NCI-H524 (cell line): Measurements from ENCODE around the gene RPRML.
"Not testable (repeated sequence)": the region's sequence is repeated elsewhere in the genome, so short reads cannot be mapped to it uniquely, and the experiment has no call there.

Experiments used
- DNase-seq, 2 experiments: peaks; one replicate each; lab custom pipeline; 2025; lab: John Stamatoyannopoulos, UW

Gene RPRML

DNA sequence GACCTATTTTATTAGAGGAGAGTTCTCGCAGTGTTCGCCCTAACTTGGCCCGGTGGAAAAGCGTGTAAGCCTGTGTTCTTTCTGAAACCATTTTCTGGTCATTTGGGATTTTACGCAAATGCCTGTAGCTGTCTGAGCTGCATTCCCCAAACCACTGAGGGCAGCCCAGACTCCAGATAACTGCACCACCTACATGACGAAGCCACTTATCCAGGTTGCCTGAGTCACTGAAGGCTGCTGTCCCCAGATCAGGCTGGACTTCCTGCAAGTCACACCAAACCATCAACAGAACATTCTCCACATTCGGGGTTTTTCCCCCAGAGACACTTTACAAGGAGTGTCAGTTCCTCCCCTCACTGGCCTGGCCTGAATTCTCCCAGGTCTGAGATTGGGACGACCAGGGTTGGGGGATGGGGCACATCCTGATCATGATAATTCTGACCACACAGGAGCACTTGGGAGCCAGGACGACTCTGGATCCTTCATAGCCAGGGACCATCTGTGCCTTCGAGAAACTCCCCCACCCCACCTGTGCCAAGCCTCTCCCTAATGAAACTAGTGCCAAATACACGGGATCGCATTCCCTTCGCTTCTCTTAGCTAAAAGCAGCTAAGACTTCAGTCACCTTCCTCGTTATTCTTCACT lies 2.3 kb downstream of the RPRML start:
- peak; percentile 82 to 86 for DNase-seq

DNA sequence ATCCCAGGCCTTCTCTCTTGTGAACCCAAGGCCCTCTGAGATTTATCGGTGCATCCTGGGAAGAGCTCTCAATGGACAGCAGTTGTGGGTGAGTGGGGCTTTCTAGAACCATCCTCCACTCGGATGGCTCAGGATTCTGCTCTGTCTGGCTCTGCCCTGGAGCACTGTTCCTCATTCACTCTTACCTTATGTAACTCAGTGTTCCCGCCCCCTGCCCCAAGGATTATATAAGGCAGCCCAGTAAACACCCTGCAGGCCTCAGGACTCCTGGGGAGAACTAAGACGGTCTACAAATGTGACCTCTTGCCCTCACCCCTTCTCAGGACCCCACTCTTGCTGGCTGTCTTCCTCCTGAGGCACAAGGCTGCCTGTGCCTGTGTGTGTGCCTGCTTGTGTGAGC lies 3.8 kb downstream of the RPRML start:
- no peak for DNase-seq

DNA sequence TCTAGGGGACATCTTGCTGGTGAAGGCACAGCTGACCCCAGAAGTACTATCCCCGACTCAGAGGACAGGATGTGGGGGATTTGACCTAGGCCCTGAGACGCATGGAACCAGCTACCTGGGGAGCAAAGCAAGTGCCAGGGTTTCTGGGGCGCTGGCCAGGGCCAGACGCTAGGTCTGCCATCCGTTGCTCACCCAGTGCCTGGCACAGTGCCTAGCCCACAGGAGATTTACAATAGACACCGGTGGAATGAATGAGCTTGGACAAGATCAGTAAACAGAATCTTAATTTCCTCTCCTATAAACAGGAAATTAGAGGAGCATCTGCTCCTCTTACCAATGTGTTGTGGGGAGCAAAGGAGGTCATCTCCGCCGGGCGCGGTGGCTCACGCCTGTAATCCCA lies 5.0 kb downstream of the RPRML start:
- no peak for DNase-seq

DNA sequence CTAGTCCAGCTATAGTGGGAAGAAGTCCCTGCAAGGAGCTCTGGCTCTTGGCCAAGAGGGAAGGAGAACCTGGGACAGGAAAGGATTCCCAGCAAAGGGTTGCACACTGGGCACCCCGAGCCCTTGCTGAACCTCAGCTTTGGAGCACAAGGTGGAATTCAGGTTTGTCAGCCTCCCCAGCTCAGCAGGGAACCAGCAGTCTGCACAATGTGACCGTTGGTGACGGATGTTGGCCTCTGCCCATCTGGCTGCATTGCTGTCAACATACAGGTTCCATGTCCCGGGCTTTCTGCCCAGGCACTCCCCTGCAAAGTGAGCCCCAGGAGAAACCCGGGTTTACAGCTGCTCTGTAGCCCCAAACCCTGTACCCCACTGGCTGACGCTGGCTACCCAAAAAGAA lies 6.7 kb downstream of the RPRML start:
- DNase-seq, result peak in 1 of 2 experiments; percentile 35

DNA sequence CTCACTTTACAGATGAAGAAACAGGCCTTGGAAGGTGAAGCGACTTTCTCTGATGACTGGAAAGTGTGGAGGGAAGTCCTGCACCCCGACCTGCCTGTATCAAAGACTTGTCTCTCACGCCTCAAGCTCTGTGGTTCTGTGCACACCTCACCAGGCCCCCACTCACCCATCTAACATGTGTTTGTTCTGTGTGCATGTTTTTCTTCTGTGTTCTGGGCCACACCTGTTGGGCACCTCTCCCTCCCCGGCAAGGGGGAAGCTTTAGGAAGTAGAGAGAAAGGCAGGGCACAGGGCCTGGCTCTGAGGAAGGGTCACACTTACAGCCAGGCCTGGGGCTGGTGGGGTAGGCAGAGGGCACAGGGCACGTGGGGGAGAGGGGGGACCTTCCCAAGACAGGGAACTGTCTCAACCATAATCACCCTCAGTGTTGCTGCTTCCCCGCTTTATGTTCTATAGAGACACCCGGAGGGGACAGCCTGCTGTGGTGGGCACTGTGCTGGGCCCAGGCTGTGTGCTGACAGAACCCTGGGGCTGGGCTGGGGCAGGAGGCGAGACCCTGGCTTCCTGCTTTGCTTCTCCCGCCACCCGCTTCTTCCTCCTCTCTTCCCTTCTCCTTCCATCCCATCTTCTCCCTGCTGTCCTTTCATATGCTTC lies 7.3 kb downstream of the RPRML start:
- DNase-seq, result no peak

DNA sequence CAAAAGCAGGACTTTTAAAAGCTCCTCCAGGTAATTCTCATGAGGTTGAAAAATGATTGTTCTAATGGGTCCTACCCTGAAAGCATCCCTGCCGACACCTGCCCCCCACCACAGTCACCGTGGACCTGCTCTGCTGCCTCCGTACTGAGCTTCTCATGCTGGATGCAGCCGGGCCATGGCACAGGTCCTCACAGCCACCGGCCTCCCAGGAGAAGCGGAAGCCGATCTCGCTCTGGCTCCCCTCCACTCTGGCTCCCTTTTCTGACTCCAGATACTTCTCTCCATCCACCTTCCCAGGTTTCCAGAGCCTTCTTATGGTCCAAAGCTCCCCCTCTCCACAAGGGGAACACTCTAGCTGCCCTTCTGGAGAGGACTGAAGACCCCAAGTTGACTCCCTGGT lies 10.2 kb downstream of the RPRML start:
- no peak for DNase-seq

DNA sequence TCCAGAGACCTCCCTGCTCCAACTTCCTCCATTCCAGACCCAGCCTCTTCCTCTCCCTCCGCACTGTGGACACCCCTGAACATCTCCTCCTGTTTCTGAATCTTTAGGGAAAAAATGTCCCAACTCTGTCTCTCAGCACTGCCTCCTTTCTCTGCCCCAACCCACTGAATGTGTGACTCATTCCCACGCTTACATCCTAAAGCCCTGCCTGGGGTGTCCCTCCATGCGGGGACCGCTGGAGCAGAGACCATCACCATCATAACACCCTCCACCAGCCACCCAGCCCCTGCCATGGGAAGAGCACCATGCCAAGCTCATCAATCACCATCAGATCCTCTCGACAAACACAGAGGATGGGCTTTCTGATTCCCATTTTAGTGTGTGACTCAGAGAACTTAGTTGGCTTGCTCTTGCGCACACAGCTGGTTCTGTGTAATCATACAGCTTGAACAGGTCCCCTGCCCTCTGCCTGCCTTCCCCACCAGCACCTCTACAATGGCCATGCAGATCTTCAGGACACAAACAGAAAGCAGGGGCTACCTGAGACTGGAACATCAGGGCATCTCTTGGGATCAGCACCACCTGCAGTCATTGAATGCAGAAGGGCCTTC lies 10.7 kb downstream of the RPRML start:
- no peak for DNase-seq

DNA sequence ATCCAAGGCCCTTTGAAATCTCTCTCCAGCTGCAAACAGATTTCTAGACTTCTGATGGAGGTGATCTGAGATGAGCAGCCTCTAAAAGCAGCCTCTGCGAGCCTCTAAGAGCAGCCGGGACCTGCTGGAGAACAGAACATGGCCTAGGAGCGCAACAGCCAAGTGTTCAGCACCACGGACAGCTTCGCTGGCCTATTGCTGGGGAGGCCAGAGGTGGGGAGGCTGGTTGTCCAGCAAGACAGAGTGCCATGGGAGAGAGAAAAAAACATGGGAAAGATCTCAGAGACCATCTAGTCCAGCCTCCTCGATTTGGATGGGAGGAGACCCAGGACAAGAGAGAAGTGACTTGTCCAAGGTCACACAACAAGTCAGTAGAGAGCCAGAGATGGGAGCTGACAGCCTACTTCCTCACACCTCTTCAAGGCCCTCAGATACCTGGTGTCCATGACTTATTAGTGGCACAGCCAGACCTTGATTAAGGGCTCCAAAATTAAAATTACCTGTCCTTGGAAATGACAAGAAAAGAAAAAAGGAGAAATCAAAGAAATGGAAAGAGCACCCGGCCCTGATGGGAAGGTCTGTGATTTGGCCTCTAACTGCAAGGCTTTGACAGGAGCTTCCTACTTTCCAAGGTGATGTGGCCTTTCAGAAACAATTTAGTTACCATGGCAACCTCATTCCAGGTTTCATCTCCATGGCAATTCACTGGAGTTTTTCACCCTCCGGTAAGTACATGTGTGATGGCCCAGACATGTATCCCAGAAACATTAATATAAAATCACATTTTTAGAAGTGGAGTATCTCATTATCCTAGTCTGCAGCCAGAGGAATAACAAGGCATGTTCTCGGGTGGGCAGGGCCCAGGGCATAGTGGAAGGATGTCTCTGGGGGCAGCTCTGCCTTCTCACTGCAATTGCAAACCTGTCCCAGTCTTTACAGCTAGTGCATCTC lies 14.5 kb downstream of the RPRML start:
- no peak for DNase-seq

DNA sequence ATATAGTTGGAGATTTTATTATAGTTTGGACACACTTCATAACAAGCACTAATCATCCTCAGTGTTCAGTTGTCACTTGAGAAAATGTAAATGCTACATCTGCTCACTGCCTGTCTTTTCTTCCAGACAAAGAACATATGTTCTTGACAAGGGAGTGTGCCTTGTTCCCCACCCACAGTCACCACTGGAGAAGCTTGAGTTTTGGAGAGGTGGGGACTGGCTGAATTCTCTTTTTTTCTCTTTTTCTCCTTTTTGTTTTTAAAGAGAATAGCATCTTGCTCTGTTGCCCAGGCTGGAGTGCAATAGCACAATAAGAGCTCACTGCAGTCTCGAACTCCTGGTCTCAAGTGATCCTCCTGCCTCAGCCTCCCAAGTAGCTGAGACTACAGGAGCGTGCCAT lies 15.5 kb downstream of the RPRML start:
- DNase-seq, result peak; percentile 18 to 70

DNA sequence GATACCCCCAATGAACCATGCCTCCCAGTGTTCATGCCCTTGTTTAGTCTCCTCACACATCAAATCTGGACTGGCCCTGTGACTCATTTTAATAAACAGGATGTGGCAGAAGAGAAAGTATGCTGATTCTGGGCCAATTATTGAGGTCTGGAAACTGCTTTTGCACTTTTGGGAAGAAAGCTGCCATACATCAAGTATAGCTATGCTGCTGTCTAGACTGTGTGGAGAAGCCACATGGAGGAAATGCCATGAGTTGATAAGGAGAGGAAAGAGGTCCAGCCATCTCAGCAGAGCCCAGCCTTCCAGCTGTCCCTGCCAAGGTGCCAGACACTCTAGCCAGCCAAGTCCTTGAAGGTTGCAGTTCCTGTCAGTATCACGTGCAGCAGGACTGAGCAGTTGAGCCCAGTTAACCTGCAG lies 16.7 kb downstream of the RPRML start:
- DNase-seq, result no peak

DNA sequence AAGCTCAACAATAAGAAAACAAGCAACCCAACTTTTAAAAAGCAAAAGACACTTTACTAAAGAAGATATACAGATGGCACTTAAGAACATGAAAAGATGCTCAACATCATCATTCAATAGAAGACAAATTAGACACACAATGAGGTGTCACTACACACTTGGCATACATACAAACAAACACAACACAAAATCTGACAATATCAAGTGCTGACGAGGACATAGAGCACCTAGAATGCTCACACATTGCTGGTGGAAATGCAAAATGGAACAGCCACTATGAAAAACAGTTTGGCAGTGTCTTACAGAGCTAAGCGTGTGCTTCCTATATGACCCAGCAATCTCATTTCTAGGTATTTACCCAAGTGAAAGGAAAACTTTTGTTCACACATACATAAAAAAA lies 18.9 kb downstream of the RPRML start:
- no peak for DNase-seq

DNA sequence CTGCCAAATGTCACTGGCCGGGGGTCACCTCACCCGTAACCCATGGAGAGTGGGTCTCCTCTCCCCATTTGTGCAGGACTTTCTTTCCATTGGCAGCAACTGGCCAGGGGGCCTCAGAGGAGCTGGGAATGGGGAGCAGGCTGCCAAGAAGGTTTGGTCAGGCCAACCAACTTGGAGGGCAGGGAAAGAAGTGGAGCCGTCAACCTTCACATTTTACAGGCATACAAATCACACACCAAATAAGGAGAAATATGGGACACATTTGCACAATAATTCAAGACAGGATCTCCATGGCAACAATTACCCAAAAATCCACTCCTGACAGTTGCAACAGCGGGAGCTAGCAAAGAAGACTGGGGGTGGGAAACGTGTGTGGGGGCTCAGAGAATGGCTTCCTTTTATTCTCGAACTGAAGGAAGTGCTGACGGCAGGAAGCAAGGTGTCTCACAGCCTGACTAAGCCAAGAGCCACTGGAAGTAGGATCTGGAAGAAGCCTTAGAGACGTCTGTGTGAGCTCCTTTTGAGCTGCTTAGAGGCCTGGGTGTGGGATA lies 20.9 kb downstream of the RPRML start:
- no peak for DNase-seq

DNA sequence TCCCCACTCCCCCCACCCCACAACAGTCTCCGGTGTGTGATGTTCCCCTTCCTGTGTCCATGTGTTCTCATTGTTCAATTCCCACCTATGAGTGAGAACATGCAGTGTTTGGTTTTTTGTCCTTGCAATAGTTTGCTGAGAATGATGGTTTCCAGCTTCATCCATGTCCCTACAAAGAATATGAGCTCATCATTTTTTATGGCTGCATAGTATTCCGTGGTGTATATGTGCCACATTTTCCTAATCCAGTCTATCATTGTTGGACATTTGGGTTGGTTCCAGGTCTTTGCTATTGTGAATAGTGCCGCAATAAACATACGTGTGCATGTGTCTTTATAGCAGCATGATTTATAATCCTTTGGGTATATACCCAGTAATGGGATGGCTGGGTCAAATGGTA lies 25.9 kb downstream of the RPRML start:
- DNase-seq, result not testable (repeated sequence)

DNA sequence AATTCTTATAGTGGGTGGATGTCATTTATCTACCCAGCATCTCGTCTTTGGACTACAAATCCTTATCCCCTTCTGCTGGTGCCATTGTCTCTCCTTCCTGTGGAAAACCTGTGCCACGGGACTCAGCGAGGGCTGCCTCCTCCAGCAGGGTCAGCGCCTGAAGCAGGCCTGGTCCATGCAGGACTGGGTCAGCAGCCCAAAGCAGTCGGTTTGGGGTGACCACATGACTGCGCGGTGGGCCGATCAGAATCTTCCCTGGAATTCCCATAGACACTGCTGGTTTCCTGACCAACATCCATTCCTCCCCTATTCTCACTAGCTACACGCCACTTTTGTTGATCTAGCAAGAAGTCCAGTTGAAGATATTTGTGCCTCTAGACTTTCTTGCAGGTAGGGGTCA lies 26.9 kb downstream of the RPRML start:
- no peak for DNase-seq

DNA sequence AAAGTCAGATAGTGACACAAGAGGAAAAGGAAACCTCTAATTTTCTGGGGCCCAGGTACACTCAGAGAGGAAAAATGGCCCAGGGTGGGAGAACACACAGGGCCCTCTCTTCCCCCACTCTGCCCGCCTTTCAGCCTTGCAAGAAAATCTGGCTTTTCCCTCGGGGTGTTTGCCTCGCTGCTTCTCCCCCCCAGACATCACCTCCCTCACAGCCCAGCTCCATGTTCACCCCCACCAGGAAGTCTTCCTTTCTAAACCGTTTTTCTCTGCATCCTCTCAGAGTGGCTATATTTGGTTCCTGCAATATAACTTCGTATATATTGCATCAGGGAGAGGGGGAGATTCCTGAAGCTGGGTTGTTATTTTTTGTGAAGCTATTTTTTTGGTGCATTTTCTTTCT lies 27.3 kb downstream of the RPRML start:
- no peak for DNase-seq

DNA sequence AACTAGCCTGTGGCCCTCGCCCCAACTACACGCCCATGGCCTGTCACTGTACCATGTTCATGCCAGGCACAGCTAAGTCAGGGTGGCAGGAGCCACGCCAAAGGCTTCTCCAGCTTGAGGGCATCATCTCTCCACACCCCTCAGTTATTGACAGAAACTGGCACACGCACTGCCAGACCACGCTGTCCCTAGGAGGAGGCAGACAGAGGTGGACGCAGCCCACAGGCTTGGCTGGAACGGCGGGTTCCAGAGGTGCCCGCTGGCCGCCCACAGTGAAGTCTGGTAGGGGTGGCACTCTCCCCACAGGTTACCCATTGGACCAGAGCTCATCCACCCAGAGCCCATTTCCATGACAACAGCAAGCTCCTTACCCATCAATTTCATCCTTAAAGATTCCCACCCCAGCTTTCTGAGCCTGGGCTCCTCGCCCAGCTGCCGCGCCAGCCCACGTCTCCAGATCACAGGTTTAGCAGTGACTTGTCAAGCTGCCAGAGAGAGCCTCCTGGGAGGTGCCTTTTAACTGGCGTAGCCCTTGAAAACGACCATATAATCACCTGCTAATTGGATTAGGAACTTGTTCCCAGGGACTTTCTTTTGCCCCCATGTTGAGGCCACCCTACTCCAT lies 27.9 kb downstream of the RPRML start:
- DNase-seq, result peak; percentile 100

DNA sequence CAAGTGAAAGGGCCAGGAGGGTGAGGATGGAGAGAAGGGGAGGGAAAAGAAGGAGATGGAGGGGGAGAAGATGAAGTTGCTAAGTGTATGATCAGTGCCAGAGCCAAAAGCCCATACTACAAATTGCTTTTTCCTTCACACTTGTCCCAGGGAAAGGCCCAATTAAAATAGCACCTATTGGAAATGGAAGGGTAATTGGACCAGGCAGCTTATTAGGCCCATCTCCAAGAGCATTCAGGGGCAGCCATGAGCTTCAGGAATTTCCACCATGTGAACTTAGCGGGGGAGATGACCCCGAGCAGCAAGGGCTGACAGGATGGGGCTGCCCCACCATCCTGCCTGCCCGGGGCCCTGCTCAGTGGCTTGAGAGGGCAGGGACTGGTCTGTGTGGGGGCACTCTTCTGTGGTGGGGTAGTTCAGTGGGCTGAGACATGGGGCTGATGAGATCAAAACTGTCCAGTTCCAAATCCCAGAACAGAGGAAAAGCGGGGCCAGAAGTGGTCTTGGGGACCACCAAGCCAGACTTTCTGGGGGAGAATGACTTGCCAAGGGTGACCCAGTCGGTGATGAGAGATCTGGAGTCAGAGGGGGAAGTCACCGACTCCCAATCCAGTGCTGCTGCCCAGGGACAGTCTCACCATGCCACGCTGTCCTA lies 28.6 kb downstream of the RPRML start:
- no peak for DNase-seq

DNA sequence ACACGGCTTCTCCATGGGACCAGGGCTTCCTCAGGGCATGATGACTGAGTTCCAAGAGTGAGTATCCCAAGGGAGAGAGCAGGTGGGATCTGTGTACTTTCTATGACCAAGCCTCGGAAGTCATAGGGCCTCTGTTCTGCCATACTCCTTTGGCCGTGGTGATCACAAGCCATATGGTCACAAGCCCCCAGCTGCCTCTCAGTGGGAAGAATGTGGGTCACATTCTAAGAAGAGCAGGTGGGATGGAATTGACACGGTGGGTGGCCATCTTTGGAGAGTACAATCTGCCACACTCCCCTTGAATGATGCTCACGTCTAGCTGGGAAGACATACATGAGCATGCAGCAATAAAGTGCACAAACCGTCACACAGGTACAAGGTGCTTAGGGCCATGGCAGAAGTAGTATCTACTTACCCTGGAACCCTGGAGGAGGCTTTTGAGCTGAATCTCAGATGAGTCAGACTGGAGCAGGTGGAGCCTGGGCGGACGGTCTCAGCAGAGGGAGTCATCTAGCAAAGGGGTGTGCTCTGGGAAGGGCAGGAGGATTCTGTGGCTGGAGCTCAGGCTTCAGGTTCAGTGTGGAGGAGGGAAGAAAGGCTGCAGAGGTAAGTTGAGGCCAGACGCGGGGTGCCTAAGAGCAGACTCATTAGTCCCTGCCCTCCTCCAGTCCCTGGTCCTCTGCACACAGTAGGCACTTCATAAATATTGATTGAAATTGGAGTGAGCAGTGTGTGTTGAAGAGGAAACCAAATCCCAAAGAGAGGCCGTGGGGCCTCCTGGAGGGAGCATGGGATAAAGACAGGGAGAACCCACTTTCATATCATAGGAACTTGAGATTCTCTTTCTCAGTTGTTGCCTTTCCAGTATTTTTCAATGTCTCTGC lies 29.5 kb downstream of the RPRML start:
- DNase-seq, result peak; percentile 94 to 96

DNA sequence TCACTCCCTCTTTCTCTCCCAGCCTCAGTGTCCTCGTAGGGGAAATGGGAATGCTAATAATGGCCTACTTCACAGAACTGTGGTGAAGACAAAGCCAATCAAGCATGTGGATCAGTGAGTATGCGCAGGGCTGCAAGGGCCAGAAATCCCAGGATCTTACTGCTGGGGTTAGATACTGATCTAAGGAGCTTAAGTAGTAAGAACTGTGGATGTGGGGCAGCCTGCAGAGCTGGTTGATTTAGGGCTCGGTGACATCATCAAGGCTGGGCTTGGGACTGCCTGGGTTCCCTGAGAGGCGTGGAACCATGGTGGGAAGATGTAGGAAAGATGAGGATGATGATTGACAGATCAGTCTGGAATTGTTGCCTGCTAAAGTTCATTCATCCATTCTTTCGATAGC lies 30.5 kb downstream of the RPRML start:
- no peak for DNase-seq

DNA sequence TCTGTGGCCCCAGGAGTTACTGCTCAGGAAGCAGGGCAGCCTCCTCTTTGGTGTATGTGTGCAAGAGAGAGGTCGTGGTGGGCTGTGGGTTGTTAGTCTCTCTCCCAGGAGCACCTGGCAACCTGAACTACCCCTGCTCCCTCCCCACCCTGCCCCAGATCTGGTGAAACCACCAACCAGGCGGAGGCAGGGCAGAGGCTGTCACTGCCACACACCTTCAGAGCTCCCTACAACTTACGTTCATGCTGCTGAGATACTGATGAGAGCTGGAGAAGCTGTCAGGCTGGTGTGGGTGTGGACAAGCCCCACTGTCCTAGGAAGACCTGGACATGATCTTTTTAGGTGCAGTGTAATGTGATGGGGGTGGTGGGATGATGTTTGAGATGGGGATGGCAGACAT lies 31.8 kb downstream of the RPRML start:
- DNase-seq, result no peak
